RKO (cell line): ENCODE data around the gene TUBA4A.
"Not testable (repeated sequence)": the region's sequence is repeated elsewhere in the genome, so short reads cannot be mapped to it uniquely, and the experiment has no call there.

Experiments used
- DNase-seq: peaks from one replicate; pipeline ENCODE4 v3.0.0-alpha.2; 2016; ENCODE audit warnings: low spot score

The TUBA4A gene

GRCh38 chr2:219253753-219254589 lies at the start of gene TUBA4A:
TSS of gene TUBA4A (minus strand) at chr2:219253918. CDS start at chr2:219253858, 60 bp downstream.
- DNase-seq, result peak; percentile 86

GRCh38 chr2:219302412-219302968 lies 48.8 kb upstream of the TUBA4A start:
- DNase-seq, result no peak

GRCh38 chr2:219300022-219300421 lies 46.3 kb upstream of the TUBA4A start:
- DNase-seq, result no peak

- no peak for DNase-seq
Measured at GRCh38 chr2:219299372-219299760, 45.6 kb upstream of the TUBA4A start.

GRCh38 chr2:219298759-219299371 lies 45.1 kb upstream of the TUBA4A start:
- DNase-seq, result peak; percentile 76

GRCh38 chr2:219297766-219298456 lies 44.2 kb upstream of the TUBA4A start:
- DNase-seq, result no peak

GRCh38 chr2:219296631-219297391 lies 43.1 kb upstream of the TUBA4A start:
- no peak for DNase-seq

GRCh38 chr2:219296142-219296541 lies 42.4 kb upstream of the TUBA4A start:
- DNase-seq, result no peak

- DNase-seq, result peak; percentile 66
Measured at GRCh38 chr2:219294356-219295351, 40.9 kb upstream of the TUBA4A start.

- DNase-seq, result no peak
Measured at GRCh38 chr2:219293736-219294231, 40.1 kb upstream of the TUBA4A start.

- DNase-seq, result no peak
Measured at GRCh38 chr2:219292616-219293015, 38.9 kb upstream of the TUBA4A start.

- no peak for DNase-seq
Measured at GRCh38 chr2:219291910-219292490, 38.3 kb upstream of the TUBA4A start.

GRCh38 chr2:219291394-219291793 lies 37.7 kb upstream of the TUBA4A start:
- no peak for DNase-seq

- no peak for DNase-seq
Measured at GRCh38 chr2:219290381-219291171, 36.9 kb upstream of the TUBA4A start.

GRCh38 chr2:219289537-219290361 lies 36.0 kb upstream of the TUBA4A start:
- no peak for DNase-seq

- DNase-seq, result no peak
Measured at GRCh38 chr2:219289195-219289536, 35.4 kb upstream of the TUBA4A start.

- no peak for DNase-seq
Measured at GRCh38 chr2:219287580-219288265, 34.0 kb upstream of the TUBA4A start.

- DNase-seq, result not testable (repeated sequence)
Measured at GRCh38 chr2:219287116-219287440, 33.4 kb upstream of the TUBA4A start.
